Measurements from ENCODE around the gene CCS. TPM values are rescaled to one million over a fixed set of nuclear protein-coding genes. Genes with fewer than 3 reads are reported as not detected.
A peak's percentile ranks its signal among the peaks of the same experiment; 100 is the strongest.

The CCS gene
- total and polyA plus RNA-seq, 2 experiments from 2014 or later: 86.6 to 117 TPM

DNA sequence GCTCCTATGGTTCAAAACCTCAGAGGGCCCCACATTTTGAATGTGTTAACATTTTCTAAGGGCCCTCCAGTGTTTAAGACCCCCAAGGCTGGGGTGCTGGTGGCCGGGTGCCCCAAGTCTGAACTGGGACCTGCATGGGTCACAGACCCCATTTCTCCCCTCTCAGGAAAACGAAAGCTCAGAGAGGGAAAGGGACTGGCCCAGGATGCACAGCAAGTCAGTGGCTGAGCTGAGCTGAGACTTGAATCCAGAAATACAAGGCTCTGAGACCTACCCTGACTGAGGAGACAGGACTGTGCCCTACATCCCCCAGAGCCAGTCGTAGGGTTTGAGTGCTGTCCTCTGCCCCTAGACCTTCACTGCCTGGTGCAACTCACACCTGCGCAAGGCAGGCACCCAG is 42.1 kb upstream of the CCS start:
- TF ChIP-seq, protein P1, sequence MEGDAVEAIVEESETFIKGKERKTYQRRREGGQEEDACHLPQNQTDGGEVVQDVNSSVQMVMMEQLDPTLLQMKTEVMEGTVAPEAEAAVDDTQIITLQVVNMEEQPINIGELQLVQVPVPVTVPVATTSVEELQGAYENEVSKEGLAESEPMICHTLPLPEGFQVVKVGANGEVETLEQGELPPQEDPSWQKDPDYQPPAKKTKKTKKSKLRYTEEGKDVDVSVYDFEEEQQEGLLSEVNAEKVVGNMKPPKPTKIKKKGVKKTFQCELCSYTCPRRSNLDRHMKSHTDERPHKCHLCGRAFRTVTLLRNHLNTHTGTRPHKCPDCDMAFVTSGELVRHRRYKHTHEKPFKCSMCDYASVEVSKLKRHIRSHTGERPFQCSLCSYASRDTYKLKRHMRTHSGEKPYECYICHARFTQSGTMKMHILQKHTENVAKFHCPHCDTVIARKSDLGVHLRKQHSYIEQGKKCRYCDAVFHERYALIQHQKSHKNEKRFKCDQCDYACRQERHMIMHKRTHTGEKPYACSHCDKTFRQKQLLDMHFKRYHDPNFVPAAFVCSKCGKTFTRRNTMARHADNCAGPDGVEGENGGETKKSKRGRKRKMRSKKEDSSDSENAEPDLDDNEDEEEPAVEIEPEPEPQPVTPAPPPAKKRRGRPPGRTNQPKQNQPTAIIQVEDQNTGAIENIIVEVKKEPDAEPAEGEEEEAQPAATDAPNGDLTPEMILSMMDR (IDR thresholded peaks at IDR 0.05; ENCODE audit: low read depth, low read length): no peak
- H3K36me3 ChIP-seq: no peaks in the 10 kb centered on the region
- no peak for DNase-seq (ENCODE audit: low read depth in 1 of 2, low spot score in 1 of 2)
- H3K27ac ChIP-seq: peak overlapping the region; percentile 65
- no peaks in the 10 kb centered on the region for H3K27me3 ChIP-seq
- peaks cover 4% of the 10 kb centered on the region for H3K4me1 ChIP-seq (ENCODE audit: low read depth)
- no peak overlapping the region for H3K4me3 ChIP-seq
- no peaks in the 10 kb centered on the region for H3K9me3 ChIP-seq (ENCODE audit: low read depth)

DNA sequence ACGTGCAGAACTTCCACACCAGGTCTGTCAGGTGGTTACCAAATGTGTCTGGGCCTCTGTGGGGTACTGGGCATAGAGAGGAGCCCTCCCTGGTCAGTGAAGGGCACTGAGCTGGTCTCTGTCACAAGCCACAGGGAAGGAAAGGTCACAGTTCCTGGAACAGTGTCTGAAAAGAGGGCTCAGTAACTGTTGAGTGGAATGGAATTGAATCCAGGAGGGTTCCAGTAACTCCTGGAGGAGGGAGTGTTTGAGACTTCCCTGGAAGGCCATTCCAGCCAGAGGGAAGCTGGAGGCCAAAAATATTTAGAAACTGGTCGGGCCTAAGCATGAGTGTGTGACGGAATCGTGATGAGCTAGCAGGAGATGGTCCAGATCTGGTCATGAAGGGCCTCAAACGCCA is 38.4 kb upstream of the CCS start:
- DNase-seq (ENCODE audit: low read depth in 1 of 2, low spot score in 1 of 2): no peak
- no peaks in the 10 kb centered on the region for H3K9me3 ChIP-seq (ENCODE audit: low read depth)
- no peak overlapping the region for H3K4me3 ChIP-seq
- H3K4me1 ChIP-seq (ENCODE audit: low read depth): no peaks in the 10 kb centered on the region
- H3K27me3 ChIP-seq: no peaks in the 10 kb centered on the region
- TF ChIP-seq, protein P1 (IDR thresholded peaks at IDR 0.05; ENCODE audit: low read depth, low read length): no peak
- peaks cover 13% of the 10 kb centered on the region for H3K36me3 ChIP-seq
- no peak overlapping the region for H3K27ac ChIP-seq

DNA sequence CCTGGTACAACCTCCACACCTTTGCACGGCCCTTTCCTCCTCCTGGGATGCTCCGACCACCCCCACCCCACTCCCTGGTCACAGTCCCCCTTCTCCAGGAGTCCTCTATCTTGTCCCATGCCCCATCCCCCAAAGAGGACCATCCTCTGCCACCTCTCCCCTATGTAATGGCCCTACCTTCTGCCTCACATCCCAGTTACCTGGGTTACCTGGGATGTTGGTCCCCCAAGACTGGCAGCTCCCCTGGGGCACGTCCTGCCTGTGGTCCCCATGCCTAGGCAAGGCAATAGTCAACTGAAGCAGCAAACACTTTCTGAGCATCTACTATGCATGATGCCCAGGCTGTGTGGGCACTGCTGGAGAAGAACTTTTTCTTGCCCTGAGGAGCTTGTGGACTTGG is 37.6 kb upstream of the CCS start:
- Histone ChIP-seq H3K36me3 (peaks cover 22% of the 10 kb centered on the region), H3K4me1 (ENCODE audit: low read depth) (no peaks in the 10 kb centered on the region), H3K27ac (no peak overlapping the region), H3K9me3 (ENCODE audit: low read depth) (no peaks in the 10 kb centered on the region), H3K27me3 (no peaks in the 10 kb centered on the region), H3K4me3 (no peak overlapping the region)
- TF ChIP-seq, protein P1 (IDR thresholded peaks at IDR 0.05; ENCODE audit: low read depth, low read length): no peak
- no peak for DNase-seq (ENCODE audit: low read depth in 1 of 2, low spot score in 1 of 2)

DNA sequence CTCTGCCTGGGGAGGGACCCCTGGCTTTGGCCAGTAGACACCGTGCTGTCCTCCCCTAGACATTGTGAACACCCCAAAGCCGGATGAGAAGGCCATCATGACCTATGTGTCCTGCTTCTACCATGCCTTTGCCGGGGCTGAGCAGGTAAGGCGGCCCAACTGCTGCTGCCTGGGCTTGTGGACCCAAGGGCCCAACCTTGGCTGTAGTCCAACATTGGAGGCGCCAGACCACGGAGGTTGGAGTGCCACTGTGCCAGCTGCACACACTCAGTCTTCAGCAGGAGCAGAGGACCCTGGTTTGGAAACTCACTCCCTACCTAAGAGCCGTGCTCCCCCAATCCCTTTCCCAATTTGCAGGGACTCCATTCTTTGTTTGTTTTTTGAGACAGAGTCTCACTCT is 36.9 kb upstream of the CCS start:
- peaks cover 27% of the 10 kb centered on the region for H3K36me3 ChIP-seq
- no peaks in the 10 kb centered on the region for H3K4me1 ChIP-seq (ENCODE audit: low read depth)
- DNase-seq (ENCODE audit: low read depth in 1 of 2, low spot score in 1 of 2): no peak
- no peak overlapping the region for H3K4me3 ChIP-seq
- no peak overlapping the region for H3K27ac ChIP-seq
- H3K9me3 ChIP-seq (ENCODE audit: low read depth): no peaks in the 10 kb centered on the region
- TF ChIP-seq, protein P1 (IDR thresholded peaks at IDR 0.05; ENCODE audit: low read depth, low read length): no peak
- H3K27me3 ChIP-seq: no peaks in the 10 kb centered on the region

DNA sequence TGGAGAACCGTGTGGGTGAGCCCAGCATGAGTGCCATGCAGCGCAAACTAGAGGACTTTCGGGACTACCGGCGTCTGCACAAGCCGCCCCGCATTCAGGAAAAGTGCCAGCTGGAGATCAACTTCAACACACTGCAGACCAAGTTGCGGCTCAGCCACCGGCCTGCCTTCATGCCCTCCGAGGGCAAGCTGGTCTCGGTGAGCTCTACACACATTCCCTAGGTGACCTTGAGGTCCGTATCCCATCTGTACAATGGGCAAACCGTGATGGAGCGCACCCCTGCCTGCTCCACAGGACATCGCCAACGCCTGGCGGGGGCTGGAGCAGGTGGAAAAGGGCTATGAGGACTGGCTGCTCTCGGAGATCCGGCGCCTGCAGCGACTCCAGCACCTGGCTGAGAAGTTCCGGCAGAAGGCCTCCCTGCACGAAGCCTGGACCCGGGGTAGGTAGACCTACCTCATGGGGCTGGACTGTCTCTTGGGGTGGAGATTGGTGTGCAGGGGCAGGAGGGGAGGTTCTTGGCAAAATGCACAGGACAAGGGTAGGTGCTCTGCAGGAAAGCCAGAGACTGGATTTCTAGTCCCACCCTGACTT is 35.2 kb upstream of the CCS start:
- no peaks in the 10 kb centered on the region for H3K27me3 ChIP-seq
- no peak for DNase-seq (ENCODE audit: low read depth in 1 of 2, low spot score in 1 of 2)
- H3K4me3 ChIP-seq: no peak overlapping the region
- H3K4me1 ChIP-seq (ENCODE audit: low read depth): no peaks in the 10 kb centered on the region
- TF ChIP-seq, protein P1 (IDR thresholded peaks at IDR 0.05; ENCODE audit: low read depth, low read length): no peak
- H3K36me3 ChIP-seq: peaks cover 29% of the 10 kb centered on the region
- H3K27ac ChIP-seq: no peak overlapping the region
- no peaks in the 10 kb centered on the region for H3K9me3 ChIP-seq (ENCODE audit: low read depth)

Measured in cardiac muscle cell (in vitro differentiated cells and primary cell).